Measurements from ENCODE around the gene ABCC1.
A peak's percentile ranks its signal among the peaks of the same experiment; 100 is the strongest.
"Not testable (repeated sequence)": the region's sequence is repeated elsewhere in the genome, so short reads cannot be mapped to it uniquely, and the experiment has no call there.

The ABCC1 gene

GRCh38 chr16:15949210-15950160 lies at the start of gene ABCC1:
Gene ABCC1 (plus strand): TSS chr16:15949616. CDS start chr16:15949752, 136 bp downstream.
- DNase-seq (ENCODE audit: low read depth): peak; percentile 38

- no peak for DNase-seq (ENCODE audit: low read depth)
Observed at GRCh38 chr16:15900357-15900756, 49.1 kb upstream of the ABCC1 start.

- no peak for DNase-seq (ENCODE audit: low read depth)
Observed at GRCh38 chr16:15900901-15901500, 48.4 kb upstream of the ABCC1 start.

GRCh38 chr16:15903960-15904359 lies 45.5 kb upstream of the ABCC1 start:
- DNase-seq (ENCODE audit: low read depth): no peak

GRCh38 chr16:15906439-15906838 lies 43.0 kb upstream of the ABCC1 start:
- DNase-seq (ENCODE audit: low read depth): no peak

GRCh38 chr16:15907863-15908478 lies 41.4 kb upstream of the ABCC1 start:
- DNase-seq (ENCODE audit: low read depth): no peak

GRCh38 chr16:15911198-15911597 lies 38.2 kb upstream of the ABCC1 start:
- no peak for DNase-seq (ENCODE audit: low read depth)

- DNase-seq (ENCODE audit: low read depth): no peak
Observed at GRCh38 chr16:15913046-15913698, 36.2 kb upstream of the ABCC1 start.

GRCh38 chr16:15915555-15916081 lies 33.8 kb upstream of the ABCC1 start:
- no peak for DNase-seq (ENCODE audit: low read depth)

GRCh38 chr16:15916323-15916722 lies 33.1 kb upstream of the ABCC1 start:
- DNase-seq (ENCODE audit: low read depth): no peak

- DNase-seq (ENCODE audit: low read depth): not testable (repeated sequence)
Observed at GRCh38 chr16:15918314-15918713, 31.1 kb upstream of the ABCC1 start.

GRCh38 chr16:15919331-15919730 lies 30.1 kb upstream of the ABCC1 start:
- DNase-seq (ENCODE audit: low read depth): no peak

- DNase-seq (ENCODE audit: low read depth): no peak
Observed at GRCh38 chr16:15924996-15925395, 24.4 kb upstream of the ABCC1 start.

GRCh38 chr16:15925631-15926030 lies 23.8 kb upstream of the ABCC1 start:
- DNase-seq (ENCODE audit: low read depth): no peak

GRCh38 chr16:15928261-15929104 lies 20.9 kb upstream of the ABCC1 start:
- no peak for DNase-seq (ENCODE audit: low read depth)

- DNase-seq (ENCODE audit: low read depth): no peak
Observed at GRCh38 chr16:15932939-15933338, 16.5 kb upstream of the ABCC1 start.

- no peak for DNase-seq (ENCODE audit: low read depth)
Observed at GRCh38 chr16:15933781-15934180, 15.6 kb upstream of the ABCC1 start.

GRCh38 chr16:15934991-15935390 lies 14.4 kb upstream of the ABCC1 start:
- DNase-seq (ENCODE audit: low read depth): no peak

GRCh38 chr16:15936809-15937208 lies 12.6 kb upstream of the ABCC1 start:
- DNase-seq (ENCODE audit: low read depth): not testable (repeated sequence)

- DNase-seq (ENCODE audit: low read depth): no peak
Observed at GRCh38 chr16:15942931-15943690, 6.3 kb upstream of the ABCC1 start.
